HepG2 (cell line): Measurements from ENCODE around the gene ASL. TPM values are rescaled to one million over a fixed set of nuclear protein-coding genes. Genes with fewer than 3 reads are reported as not detected.

Experiments used
- BORCS8-MEF2B ChIP-seq: sonication (generic); formaldehyde crosslinking; IDR thresholded peaks from 2 replicates; pipeline ENCODE4 v1.8.0; 2022; ENCODE audit warnings: mild to moderate bottlenecking, missing genetic modification reagents
- GTF2F1 ChIP-seq: fragments of 150-350 bp; IDR thresholded peaks from 2 replicates; pipeline ENCODE4 v1.6.1; 2014; ENCODE audit warnings: low read length
- HOXA9 ChIP-seq: sonication (generic); formaldehyde crosslinking; IDR thresholded peaks from 2 replicates; pipeline ENCODE4 v1.8.1; 2022; ENCODE audit warnings: missing genetic modification reagents, mild to moderate bottlenecking, moderate library complexity, borderline replicate concordance
- KDM3A ChIP-seq: IDR thresholded peaks from 2 replicates; pipeline ENCODE4 v1.6.1; 2018; ENCODE audit warnings: low read depth, missing compliant biosample characterization
- MIXL1 ChIP-seq: IDR thresholded peaks from 2 replicates; pipeline ENCODE4 v1.6.1; 2016
- MTF1 ChIP-seq: sonication (generic); formaldehyde crosslinking; IDR thresholded peaks from 2 replicates; pipeline ENCODE4 v1.5.0; 2020; ENCODE audit warnings: missing genetic modification reagents
- NFRKB ChIP-seq: fragments of 450-650 bp; IDR thresholded peaks from 2 replicates; pipeline ENCODE4 v1.6.1; 2017
- NRL ChIP-seq: sonication (generic); formaldehyde crosslinking; IDR thresholded peaks from 2 replicates; pipeline ENCODE4 v1.5.0; 2020; ENCODE audit warnings: missing genetic modification reagents, mild to moderate bottlenecking, moderate library complexity, borderline replicate concordance
- RAD51 ChIP-seq: fragments of 450-650 bp; IDR thresholded peaks from 2 replicates; pipeline ENCODE4 v1.6.1; 2016; ENCODE audit warnings: borderline replicate concordance
- SNAPC2 ChIP-seq: sonication (generic); formaldehyde crosslinking; IDR thresholded peaks from 2 replicates; pipeline ENCODE4 v1.8.1; 2022; ENCODE audit warnings: mild to moderate bottlenecking, missing genetic modification reagents
- ZBTB38 ChIP-seq: sonication (generic); formaldehyde crosslinking; IDR thresholded peaks from 2 replicates; pipeline ENCODE4 v1.5.1; 2020; ENCODE audit warnings: mild to moderate bottlenecking, missing genetic modification reagents
- ZNF17 ChIP-seq: sonication (generic); formaldehyde crosslinking; IDR thresholded peaks from 2 replicates; pipeline ENCODE4 v1.5.0; 2020; ENCODE audit warnings: mild to moderate bottlenecking, missing genetic modification reagents
- ZNF234 ChIP-seq: sonication (generic); formaldehyde crosslinking; conservative IDR thresholded peaks from 2 replicates; pipeline ENCODE4 v1.5.1; 2020; ENCODE audit warnings: mild to moderate bottlenecking, missing genetic modification reagents
- ZNF260 ChIP-seq: sonication (generic); formaldehyde crosslinking; IDR thresholded peaks from 2 replicates; pipeline ENCODE4 v1.4.0; 2020; ENCODE audit warnings: missing genetic modification reagents, low read depth, mild to moderate bottlenecking, borderline replicate concordance
- ZNF354B ChIP-seq: sonication (generic); formaldehyde crosslinking; IDR thresholded peaks from 2 replicates; pipeline ENCODE4 v1.8.0; 2022; ENCODE audit warnings: mild to moderate bottlenecking, missing genetic modification reagents
- ZNF543 ChIP-seq: sonication (generic); formaldehyde crosslinking; IDR thresholded peaks from 2 replicates; pipeline ENCODE4 v1.4.0; 2020; ENCODE audit warnings: mild to moderate bottlenecking, missing genetic modification reagents
- ZNF850 ChIP-seq: sonication (generic); formaldehyde crosslinking; conservative IDR thresholded peaks from 2 replicates; pipeline ENCODE4 v1.9.0; 2021; ENCODE audit warnings: mild to moderate bottlenecking, missing genetic modification reagents
- ZSCAN25 ChIP-seq: sonication (generic); formaldehyde crosslinking; IDR thresholded peaks from 2 replicates; pipeline ENCODE4 v1.8.0; 2022; ENCODE audit warnings: mild to moderate bottlenecking, missing genetic modification reagents
- polyA plus RNA-seq, 8 experiments: library from polyadenylated mRNA; depleted of rRNA in 3 of 8; stranded (reverse) in 7 of 8; unstranded in 1 of 8; fragments of >200 nt; fragmentation: Illumina TruSeq in 4 of 8; extraction: Trizol in 4 of 8; gene quantifications; 2 replicates each; pipeline versions ENCODE4 v1.2.1 to v1.2.3, GENCODE V29; 2011 to 2016; ENCODE audit warnings: low read depth in 4 of 8, missing spikeins in 1 of 8, mixed read lengths in 1 of 8; ENCODE audit not compliant: insufficient read depth in 1 of 8
- total RNA-seq, 5 experiments: library from RNA; depleted of rRNA; stranded (reverse); fragments of >200 nt; fragmentation: Illumina TruSeq; extraction: Trizol; gene quantifications; 2 replicates each; pipeline ENCODE4 v1.2.3, GENCODE V29; 2016; ENCODE audit warnings: low read depth in 1 of 5
- TF ChIP-seq, protein P1 (sequence below): IDR thresholded peaks from 2 replicates; pipeline ENCODE4 v1.6.1; 2018; ENCODE audit warnings: missing genetic modification reagents
- TF ChIP-seq, protein P2 (sequence below): sonication (generic); formaldehyde crosslinking; IDR thresholded peaks from 2 replicates; pipeline ENCODE4 v1.5.0; 2020; ENCODE audit warnings: missing genetic modification reagents
- TF ChIP-seq, protein P3 (sequence below): sonication (generic); formaldehyde crosslinking; IDR thresholded peaks from 2 replicates; pipeline ENCODE4 v1.5.0; 2020; ENCODE audit warnings: missing genetic modification reagents, mild to moderate bottlenecking, borderline replicate concordance
- TF ChIP-seq, protein P4 (sequence below): sonication (generic); formaldehyde crosslinking; IDR thresholded peaks from 2 replicates; pipeline ENCODE4 v1.4.0; 2020; ENCODE audit warnings: missing genetic modification reagents

ASL gene
- total and polyA plus RNA-seq, 2 of the 13 experiments (the other 11 are each of a cell fraction or from before 2014, with no cell fraction given): 71.4 to 96.5 TPM

GRCh38 chr7:66076462-66077329 lies 1.1 kb downstream of the ASL start (continued):
- TF ChIP-seq ZBTB38 (CRISPR knock-in tag) (no peak), MTF1 (no peak), KDM3A (CRISPR knock-in tag) (no peak), SNAPC2 (no peak), ZNF543 (no peak), ZNF354B (CRISPR knock-in tag) (no peak), HOXA9 (CRISPR knock-in tag) (no peak), RAD51 (no peak), ZNF260 (CRISPR knock-in tag) (no peak), MIXL1 (no peak), BORCS8-MEF2B (CRISPR knock-in tag) (no peak), ZNF17 (CRISPR knock-in tag) (no peak), NFRKB (no peak), NRL (CRISPR knock-in tag) (no peak), ZNF234 (CRISPR knock-in tag) (no peak), ZSCAN25 (CRISPR knock-in tag) (peak; percentile 57; the same call in 1 of the 2 replicates), ZNF850 (CRISPR knock-in tag) (no peak), GTF2F1 (no peak)
- TF ChIP-seq, protein P1, sequence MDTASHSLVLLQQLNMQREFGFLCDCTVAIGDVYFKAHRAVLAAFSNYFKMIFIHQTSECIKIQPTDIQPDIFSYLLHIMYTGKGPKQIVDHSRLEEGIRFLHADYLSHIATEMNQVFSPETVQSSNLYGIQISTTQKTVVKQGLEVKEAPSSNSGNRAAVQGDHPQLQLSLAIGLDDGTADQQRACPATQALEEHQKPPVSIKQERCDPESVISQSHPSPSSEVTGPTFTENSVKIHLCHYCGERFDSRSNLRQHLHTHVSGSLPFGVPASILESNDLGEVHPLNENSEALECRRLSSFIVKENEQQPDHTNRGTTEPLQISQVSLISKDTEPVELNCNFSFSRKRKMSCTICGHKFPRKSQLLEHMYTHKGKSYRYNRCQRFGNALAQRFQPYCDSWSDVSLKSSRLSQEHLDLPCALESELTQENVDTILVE: no peak
- TF ChIP-seq, protein P2, sequence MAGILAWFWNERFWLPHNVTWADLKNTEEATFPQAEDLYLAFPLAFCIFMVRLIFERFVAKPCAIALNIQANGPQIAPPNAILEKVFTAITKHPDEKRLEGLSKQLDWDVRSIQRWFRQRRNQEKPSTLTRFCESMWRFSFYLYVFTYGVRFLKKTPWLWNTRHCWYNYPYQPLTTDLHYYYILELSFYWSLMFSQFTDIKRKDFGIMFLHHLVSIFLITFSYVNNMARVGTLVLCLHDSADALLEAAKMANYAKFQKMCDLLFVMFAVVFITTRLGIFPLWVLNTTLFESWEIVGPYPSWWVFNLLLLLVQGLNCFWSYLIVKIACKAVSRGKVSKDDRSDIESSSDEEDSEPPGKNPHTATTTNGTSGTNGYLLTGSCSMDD (CRISPR knock-in tag): no peak
- TF ChIP-seq, protein P3, sequence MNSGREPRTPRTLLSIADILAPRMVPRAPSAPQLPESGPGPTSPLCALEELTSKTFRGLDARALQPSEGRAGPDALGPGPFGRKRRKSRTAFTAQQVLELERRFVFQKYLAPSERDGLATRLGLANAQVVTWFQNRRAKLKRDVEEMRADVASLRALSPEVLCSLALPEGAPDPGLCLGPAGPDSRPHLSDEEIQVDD (CRISPR knock-in tag): no peak
- TF ChIP-seq, protein P4, sequence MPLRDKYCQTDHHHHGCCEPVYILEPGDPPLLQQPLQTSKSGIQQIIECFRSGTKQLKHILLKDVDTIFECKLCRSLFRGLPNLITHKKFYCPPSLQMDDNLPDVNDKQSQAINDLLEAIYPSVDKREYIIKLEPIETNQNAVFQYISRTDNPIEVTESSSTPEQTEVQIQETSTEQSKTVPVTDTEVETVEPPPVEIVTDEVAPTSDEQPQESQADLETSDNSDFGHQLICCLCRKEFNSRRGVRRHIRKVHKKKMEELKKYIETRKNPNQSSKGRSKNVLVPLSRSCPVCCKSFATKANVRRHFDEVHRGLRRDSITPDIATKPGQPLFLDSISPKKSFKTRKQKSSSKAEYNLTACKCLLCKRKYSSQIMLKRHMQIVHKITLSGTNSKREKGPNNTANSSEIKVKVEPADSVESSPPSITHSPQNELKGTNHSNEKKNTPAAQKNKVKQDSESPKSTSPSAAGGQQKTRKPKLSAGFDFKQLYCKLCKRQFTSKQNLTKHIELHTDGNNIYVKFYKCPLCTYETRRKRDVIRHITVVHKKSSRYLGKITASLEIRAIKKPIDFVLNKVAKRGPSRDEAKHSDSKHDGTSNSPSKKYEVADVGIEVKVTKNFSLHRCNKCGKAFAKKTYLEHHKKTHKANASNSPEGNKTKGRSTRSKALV (CRISPR knock-in tag): no peak
